Naive thymus-derived CD4-positive, alpha-beta T cell (primary cell): ENCODE data around the gene SHISA9. TPM values are rescaled to one million over a fixed set of nuclear protein-coding genes. Genes with fewer than 3 reads are reported as not detected.

Experiments used
- ATAC-seq: fragments of 150-1000 bp; cut with Tn5 transposase; 2 replicates; pipeline ENCODE4 v1.10.0; 2021; ENCODE audit warnings: mild to moderate bottlenecking, moderate library complexity
- CTCF ChIA-PET: fragments of 350-600 bp; sonication (Branson Sonifier 250); formaldehyde crosslinking; loops from one replicate; lab custom pipeline; 2021; ENCODE audit warnings: antibody characterized with exemption; lab: Charles Lee
- POLR2A ChIA-PET: fragments of 350-600 bp; sonication (Branson Sonifier 250); formaldehyde crosslinking; loops from one replicate; lab custom pipeline; 2021; ENCODE audit warnings: antibody characterized with exemption, inconsistent platforms; lab: Charles Lee
- DNase-seq, 9 donors: peaks; one replicate each; pipeline versions ENCODE4 v3.0.0 to v3.0.0-alpha.2; 2020 to 2022; ENCODE audit warnings: mixed read lengths in 1 of 9
- H3K27ac ChIP-seq: one replicate; pipeline ENCODE4 v1.7.0; 2013; ENCODE audit warnings: mild to moderate bottlenecking, low read depth, low read length, moderate library complexity
- H3K27me3 ChIP-seq, 2 donors: one replicate each; pipeline ENCODE4 v1.7.0; 2013; ENCODE audit warnings: low read length in 2 of 2, mild to moderate bottlenecking in 2 of 2, moderate library complexity in 2 of 2; ENCODE audit not compliant: control insufficient read depth in 2 of 2, insufficient read depth in 2 of 2
- H3K36me3 ChIP-seq, 3 experiments: 1 replicate in 2 of 3; 2 replicates in 1 of 3; pipeline ENCODE4 v1.7.0; 2013; ENCODE audit warnings: low read length in 3 of 3, mild to moderate bottlenecking in 3 of 3, moderate library complexity in 1 of 3; ENCODE audit not compliant: insufficient read depth in 3 of 3, control insufficient read depth in 2 of 3
- H3K4me1 ChIP-seq, 2 donors: one replicate each; pipeline ENCODE4 v1.7.0; 2013; ENCODE audit warnings: low read length in 2 of 2, mild to moderate bottlenecking in 2 of 2, moderate library complexity in 1 of 2; ENCODE audit not compliant: control insufficient read depth in 2 of 2, insufficient read depth in 2 of 2
- H3K4me3 ChIP-seq: 2 replicates; pipeline ENCODE4 v1.7.0; 2013; ENCODE audit warnings: mild to moderate bottlenecking, low read length
- H3K9me3 ChIP-seq, 3 experiments: 1 replicate in 2 of 3; 2 replicates in 1 of 3; pipeline ENCODE4 v1.7.0; 2013; ENCODE audit warnings: low read length in 3 of 3; ENCODE audit not compliant: control insufficient read depth in 2 of 3
- H3K27ac Mint-ChIP-seq, 9 donors: one replicate each; pipeline ENCODE4 v1.8.0; 2020 to 2022; ENCODE audit warnings: mixed read lengths in 9 of 9, mild to moderate bottlenecking in 8 of 9, moderate library complexity in 5 of 9, inconsistent platforms in 2 of 9
- H3K27me3 Mint-ChIP-seq, 5 donors: one replicate each; pipeline ENCODE4 v1.8.0; 2021 to 2022; ENCODE audit warnings: mixed read lengths in 5 of 5, mild to moderate bottlenecking in 1 of 5
- H3K36me3 Mint-ChIP-seq, 5 donors: one replicate each; pipeline ENCODE4 v1.8.0; 2020 to 2022; ENCODE audit warnings: mixed read lengths in 5 of 5, mild to moderate bottlenecking in 3 of 5, inconsistent platforms in 1 of 5
- H3K4me1 Mint-ChIP-seq, 7 donors: one replicate each; pipeline ENCODE4 v1.8.0; 2020 to 2022; ENCODE audit warnings: mixed read lengths in 7 of 7, mild to moderate bottlenecking in 3 of 7, inconsistent platforms in 1 of 7
- H3K4me3 Mint-ChIP-seq, 10 donors: one replicate each; pipeline ENCODE4 v1.8.0; 2020 to 2022; ENCODE audit warnings: mild to moderate bottlenecking in 10 of 10, mixed read lengths in 10 of 10, moderate library complexity in 6 of 10, inconsistent platforms in 2 of 10
- H3K9me3 Mint-ChIP-seq, 11 donors: one replicate each; pipeline ENCODE4 v1.8.0; 2020 to 2022; ENCODE audit warnings: mixed read lengths in 11 of 11, mild to moderate bottlenecking in 4 of 11, inconsistent platforms in 1 of 11, moderate library complexity in 1 of 11
- intact Hi-C, 2 donors: fragments of 100-400 bp; cut with micrococcal nuclease; formaldehyde crosslinking; loops; one replicate each; pipeline ENCODE4 v1.15.1; 2023
- polyA plus RNA-seq, 2 donors: library from polyadenylated mRNA; unstranded; fragments of 300-500 nt; fragmentation: Illumina TruSeq; gene quantifications; one replicate each; pipeline ENCODE4 v1.2.3, GENCODE V29; 2021
- total RNA-seq, 6 experiments: library from RNA in 5 of 6; stranded (reverse) in 5 of 6; gene quantifications; 1 replicate in 5 of 6; 2 replicates in 1 of 6; pipeline ENCODE4 v1.2.3 and lab custom pipeline; 2021 to 2026

The SHISA9 gene
- total and polyA plus RNA-seq, 7 experiments from 2014 or later = 0.05 TPM; not detected in 6

GRCh38 chr16:12976936-12977335 lies 75.5 kb downstream of the SHISA9 start:
- no peak for ATAC-seq
- CTCF ChIA-PET = no interaction called here
- peaks cover 0 to 27% (median 4%) of the 10 kb centered on the region in 5 donors for H3K27me3 Mint-ChIP-seq

GRCh38 chr16:12985516-12985915 lies 84.1 kb downstream of the SHISA9 start:
- Mint-ChIP-seq H3K27me3 (peaks cover 0 to 41% (median 20%) of the 10 kb centered on the region in 5 donors), H3K27ac (no peak overlapping the region), H3K9me3 (peaks cover 0 to 33% (median 13%) of the 10 kb centered on the region in 11 donors), H3K4me3 (no peak overlapping the region), H3K4me1 (no peaks in the 10 kb centered on the region), H3K36me3 (peaks cover 0 to 7% (median 0%) of the 10 kb centered on the region in 5 donors)
- H3K9me3 ChIP-seq = no peaks in the 10 kb centered on the region
- DNase-seq (no peak), ATAC-seq (no peak)
- no peaks in the 10 kb centered on the region for H3K4me1 ChIP-seq
- intact Hi-C loops = no loop called here
- no peak overlapping the region for H3K27ac ChIP-seq
- no peak overlapping the region for H3K4me3 ChIP-seq
- CTCF ChIA-PET = no interaction called here
- no peaks in the 10 kb centered on the region for H3K36me3 ChIP-seq
- POLR2A ChIA-PET = no interaction called here
- H3K27me3 ChIP-seq = no peaks in the 10 kb centered on the region

More at GRCh38 chr16:12976936-12977335, 75.5 kb downstream of the SHISA9 start:
- Histone ChIP-seq H3K27me3 (no peaks in the 10 kb centered on the region), H3K27ac (no peak overlapping the region), H3K4me3 (no peak overlapping the region), H3K4me1 (no peaks in the 10 kb centered on the region), H3K9me3 (no peaks in the 10 kb centered on the region), H3K36me3 (no peaks in the 10 kb centered on the region)
- POLR2A ChIA-PET = no interaction called here
- Mint-ChIP-seq H3K4me3 (no peak overlapping the region), H3K4me1 (no peaks in the 10 kb centered on the region), H3K9me3 (peaks cover 0 to 31% (median 5%) of the 10 kb centered on the region in 11 donors), H3K36me3 (no peaks in the 10 kb centered on the region), H3K27ac (no peak overlapping the region)
- intact Hi-C loops = no loop called here
- no peak for DNase-seq

GRCh38 chr16:12988071-12988470 lies 86.7 kb downstream of the SHISA9 start:
- ATAC-seq (no peak), DNase-seq (no peak)
- H3K4me1 ChIP-seq = no peaks in the 10 kb centered on the region
- H3K27me3 ChIP-seq = no peaks in the 10 kb centered on the region
- H3K36me3 Mint-ChIP-seq = peaks cover 0 to 7% (median 0%) of the 10 kb centered on the region in 5 donors
- H3K27ac Mint-ChIP-seq = no peak overlapping the region
- H3K9me3 ChIP-seq = no peaks in the 10 kb centered on the region
- no peak overlapping the region for H3K4me3 Mint-ChIP-seq
- CTCF ChIA-PET = no interaction called here
- no peaks in the 10 kb centered on the region for H3K36me3 ChIP-seq
- no peak overlapping the region for H3K27ac ChIP-seq
- H3K4me1 Mint-ChIP-seq = no peaks in the 10 kb centered on the region
- POLR2A ChIA-PET = no interaction called here
- intact Hi-C loops = no loop called here
- H3K9me3 Mint-ChIP-seq = peaks cover 0 to 32% (median 13%) of the 10 kb centered on the region in 11 donors
- peaks cover 0 to 45% (median 22%) of the 10 kb centered on the region in 5 donors for H3K27me3 Mint-ChIP-seq
- no peak overlapping the region for H3K4me3 ChIP-seq

- ATAC-seq = no peak
- Mint-ChIP-seq H3K4me1 (no peaks in the 10 kb centered on the region), H3K27me3 (peaks cover 0 to 24% (median 19%) of the 10 kb centered on the region in 5 donors), H3K4me3 (no peak overlapping the region), H3K36me3 (peaks cover 0 to 1% (median 0%) of the 10 kb centered on the region in 5 donors), H3K9me3 (peaks cover 0 to 18% (median 7%) of the 10 kb centered on the region in 11 donors), H3K27ac (no peak overlapping the region)
- Histone ChIP-seq H3K4me1 (no peaks in the 10 kb centered on the region), H3K27me3 (no peaks in the 10 kb centered on the region), H3K9me3 (no peaks in the 10 kb centered on the region), H3K36me3 (no peaks in the 10 kb centered on the region), H3K27ac (no peak overlapping the region), H3K4me3 (no peak overlapping the region)
- DNase-seq = no peak
- CTCF ChIA-PET = no interaction called here
- intact Hi-C loops = no loop called here
- POLR2A ChIA-PET = no interaction called here
Observed at GRCh38 chr16:12992066-12992465, 90.7 kb downstream of the SHISA9 start.

GRCh38 chr16:12994402-12994801 lies 93.0 kb downstream of the SHISA9 start:
- H3K4me1 ChIP-seq = no peaks in the 10 kb centered on the region
- intact Hi-C loops = no loop called here
- no peak overlapping the region for H3K4me3 Mint-ChIP-seq
- no peaks in the 10 kb centered on the region for H3K4me1 Mint-ChIP-seq
- H3K27me3 Mint-ChIP-seq = peaks cover 0 to 19% (median 12%) of the 10 kb centered on the region in 5 donors
- H3K36me3 ChIP-seq = no peaks in the 10 kb centered on the region
- H3K27ac ChIP-seq = no peak overlapping the region
- CTCF ChIA-PET = no interaction called here
- no peaks in the 10 kb centered on the region for H3K36me3 Mint-ChIP-seq
- H3K27me3 ChIP-seq = no peaks in the 10 kb centered on the region
- peaks cover 0 to 11% (median 1%) of the 10 kb centered on the region in 11 donors for H3K9me3 Mint-ChIP-seq
- DNase-seq (no peak), ATAC-seq (no peak)
- H3K4me3 ChIP-seq = no peak overlapping the region
- POLR2A ChIA-PET = interaction anchor here (0.6 kb wide), 1 partner anchor 653 kb away, joined by 3 read pairs; no protein-coding TSS in a partner anchor
- no peaks in the 10 kb centered on the region for H3K9me3 ChIP-seq
- no peak overlapping the region for H3K27ac Mint-ChIP-seq

GRCh38 chr16:12995721-12996372 lies 94.4 kb downstream of the SHISA9 start:
- DNase-seq (no peak), ATAC-seq (no peak)
- Mint-ChIP-seq H3K27me3 (peaks cover 0 to 19% (median 14%) of the 10 kb centered on the region in 5 donors), H3K9me3 (peaks cover 0 to 6% (median 0%) of the 10 kb centered on the region in 11 donors), H3K27ac (no peak overlapping the region), H3K4me3 (no peak overlapping the region), H3K4me1 (no peaks in the 10 kb centered on the region), H3K36me3 (no peaks in the 10 kb centered on the region)
- Histone ChIP-seq H3K4me1 (no peaks in the 10 kb centered on the region), H3K27me3 (no peaks in the 10 kb centered on the region), H3K27ac (no peak overlapping the region), H3K9me3 (no peaks in the 10 kb centered on the region), H3K36me3 (no peaks in the 10 kb centered on the region), H3K4me3 (no peak overlapping the region)
- POLR2A ChIA-PET = no interaction called here
- intact Hi-C loops = no loop called here
- CTCF ChIA-PET = no interaction called here
